Measurements from ENCODE around the gene UGT1A7. TPM values are rescaled to one million over a fixed set of nuclear protein-coding genes. Genes with fewer than 3 reads are reported as not detected.

Gene UGT1A7
- total RNA-seq, 3 donors from 2014 or later (not counting 1 experiment from before 2014, with no cell fraction given): not detected

GRCh38 chr2:233707940-233708644 lies 26.4 kb downstream of the UGT1A7 start:
- Mint-ChIP-seq H3K27me3 (ENCODE audit: low read depth in 2 of 2) (peaks cover 23 to 30% of the 10 kb centered on the region in 2 donors), H3K4me1 (no peaks in the 10 kb centered on the region), H3K4me3 (no peak overlapping the region), H3K36me3 (peaks cover 6% of the 10 kb centered on the region), H3K9me3 (no peaks in the 10 kb centered on the region), H3K27ac (no peak overlapping the region)
- Histone ChIP-seq H3K27ac (ENCODE audit: low read length) (no peak overlapping the region), H3K27me3 (ENCODE audit: control insufficient read depth, insufficient read depth, low read length) (no peaks in the 10 kb centered on the region), H3K36me3 (ENCODE audit: control insufficient read depth, insufficient read depth, low read length) (no peaks in the 10 kb centered on the region), H3K4me1 (ENCODE audit: control insufficient read depth, insufficient read depth, low read length) (no peaks in the 10 kb centered on the region), H3K9me3 (ENCODE audit: control insufficient read depth, insufficient read depth, low read length) (no peaks in the 10 kb centered on the region), H3K4me3 (ENCODE audit: low read length) (no peak overlapping the region)
- intact Hi-C loops (cut with micrococcal nuclease): no loop called here
- TF ChIP-seq CTCF (IDR thresholded peaks at IDR 0.05): no peak
- ATAC-seq (no peak), DNase-seq (no peak)
- WGBS (ENCODE audit: insufficient coverage): 95% methylated on average over 5 of the region's 10 CpGs

- Mint-ChIP-seq H3K27me3 (ENCODE audit: low read depth in 2 of 2) (peaks cover 28 to 33% of the 10 kb centered on the region in 2 donors), H3K9me3 (no peaks in the 10 kb centered on the region), H3K36me3 (peaks cover 5% of the 10 kb centered on the region), H3K4me3 (no peak overlapping the region), H3K4me1 (no peaks in the 10 kb centered on the region), H3K27ac (no peak overlapping the region)
- ATAC-seq: no peak
- Histone ChIP-seq H3K36me3 (ENCODE audit: control insufficient read depth, insufficient read depth, low read length) (no peaks in the 10 kb centered on the region), H3K4me3 (ENCODE audit: low read length) (no peak overlapping the region), H3K27ac (ENCODE audit: low read length) (no peak overlapping the region), H3K27me3 (ENCODE audit: control insufficient read depth, insufficient read depth, low read length) (no peaks in the 10 kb centered on the region), H3K4me1 (ENCODE audit: control insufficient read depth, insufficient read depth, low read length) (no peaks in the 10 kb centered on the region), H3K9me3 (ENCODE audit: control insufficient read depth, insufficient read depth, low read length) (no peaks in the 10 kb centered on the region)
- no peak for TF ChIP-seq CTCF (IDR thresholded peaks at IDR 0.05)
- no peak for DNase-seq
- WGBS (ENCODE audit: insufficient coverage): 91% methylated on average over 3 of the region's 5 CpGs
- intact Hi-C loops (cut with micrococcal nuclease): no loop called here
Measured at GRCh38 chr2:233708942-233709341, 27.2 kb downstream of the UGT1A7 start.

- Mint-ChIP-seq H3K4me1 (no peaks in the 10 kb centered on the region), H3K9me3 (no peaks in the 10 kb centered on the region), H3K27ac (no peak overlapping the region), H3K36me3 (no peaks in the 10 kb centered on the region), H3K27me3 (ENCODE audit: low read depth in 2 of 2) (peaks cover 29 to 40% of the 10 kb centered on the region in 2 donors), H3K4me3 (no peak overlapping the region)
- Histone ChIP-seq H3K36me3 (ENCODE audit: control insufficient read depth, insufficient read depth, low read length) (no peaks in the 10 kb centered on the region), H3K4me3 (ENCODE audit: low read length) (no peak overlapping the region), H3K9me3 (ENCODE audit: control insufficient read depth, insufficient read depth, low read length) (no peaks in the 10 kb centered on the region), H3K27ac (ENCODE audit: low read length) (no peak overlapping the region), H3K27me3 (ENCODE audit: control insufficient read depth, insufficient read depth, low read length) (no peaks in the 10 kb centered on the region), H3K4me1 (ENCODE audit: control insufficient read depth, insufficient read depth, low read length) (no peaks in the 10 kb centered on the region)
- peak; percentile 83 for TF ChIP-seq CTCF (IDR thresholded peaks at IDR 0.05)
- peak; percentile 61 to 77 (median 61) for ATAC-seq
- intact Hi-C loops (cut with micrococcal nuclease): loop anchor here (2.0 to 5.0 kb wide), 2 partner anchors 859 to 1105 kb away; no protein-coding TSS in a partner anchor
- 45% methylated on average over 11 of the region's 11 CpGs for WGBS (ENCODE audit: insufficient coverage)
- peak; percentile 58 to 76 for DNase-seq
Measured at GRCh38 chr2:233711312-233712008, 29.8 kb downstream of the UGT1A7 start.
